ENCODE results near the gene GBP6.
"Not testable (repeated sequence)": the region's sequence is repeated elsewhere in the genome, so short reads cannot be mapped to it uniquely, and the experiment has no call there.

GBP6 gene

DNA sequence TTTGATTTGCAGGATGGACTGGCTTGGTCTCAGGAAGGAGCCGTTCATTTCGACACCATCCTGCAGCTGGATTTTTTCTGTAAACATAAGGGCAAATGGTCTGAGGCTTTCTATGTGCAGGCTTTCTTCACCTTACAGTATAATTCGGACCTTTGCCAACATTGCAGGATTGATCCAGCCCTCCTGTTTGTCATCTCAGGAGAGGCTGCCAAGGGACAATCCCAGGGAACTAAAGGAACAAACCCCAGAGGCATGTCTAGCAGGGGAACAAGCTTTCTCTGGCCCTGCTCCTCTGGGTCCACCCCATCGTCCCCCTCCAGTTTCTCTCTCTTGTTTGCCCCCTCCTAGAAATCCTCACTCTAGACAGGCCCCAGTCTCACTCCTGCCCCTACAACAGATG lies 24.8 kb upstream of the GBP6 start:
- TF ChIP-seq, protein P1, sequence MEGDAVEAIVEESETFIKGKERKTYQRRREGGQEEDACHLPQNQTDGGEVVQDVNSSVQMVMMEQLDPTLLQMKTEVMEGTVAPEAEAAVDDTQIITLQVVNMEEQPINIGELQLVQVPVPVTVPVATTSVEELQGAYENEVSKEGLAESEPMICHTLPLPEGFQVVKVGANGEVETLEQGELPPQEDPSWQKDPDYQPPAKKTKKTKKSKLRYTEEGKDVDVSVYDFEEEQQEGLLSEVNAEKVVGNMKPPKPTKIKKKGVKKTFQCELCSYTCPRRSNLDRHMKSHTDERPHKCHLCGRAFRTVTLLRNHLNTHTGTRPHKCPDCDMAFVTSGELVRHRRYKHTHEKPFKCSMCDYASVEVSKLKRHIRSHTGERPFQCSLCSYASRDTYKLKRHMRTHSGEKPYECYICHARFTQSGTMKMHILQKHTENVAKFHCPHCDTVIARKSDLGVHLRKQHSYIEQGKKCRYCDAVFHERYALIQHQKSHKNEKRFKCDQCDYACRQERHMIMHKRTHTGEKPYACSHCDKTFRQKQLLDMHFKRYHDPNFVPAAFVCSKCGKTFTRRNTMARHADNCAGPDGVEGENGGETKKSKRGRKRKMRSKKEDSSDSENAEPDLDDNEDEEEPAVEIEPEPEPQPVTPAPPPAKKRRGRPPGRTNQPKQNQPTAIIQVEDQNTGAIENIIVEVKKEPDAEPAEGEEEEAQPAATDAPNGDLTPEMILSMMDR (IDR thresholded peaks at IDR 0.05; ENCODE audit: insufficient read depth, low read length, poor library complexity, severe bottlenecking) = no peak
- no peak for TF ChIP-seq EZH2phosphoT487 (conservative IDR thresholded peaks at IDR 0.05; ENCODE audit: low read length)

DNA sequence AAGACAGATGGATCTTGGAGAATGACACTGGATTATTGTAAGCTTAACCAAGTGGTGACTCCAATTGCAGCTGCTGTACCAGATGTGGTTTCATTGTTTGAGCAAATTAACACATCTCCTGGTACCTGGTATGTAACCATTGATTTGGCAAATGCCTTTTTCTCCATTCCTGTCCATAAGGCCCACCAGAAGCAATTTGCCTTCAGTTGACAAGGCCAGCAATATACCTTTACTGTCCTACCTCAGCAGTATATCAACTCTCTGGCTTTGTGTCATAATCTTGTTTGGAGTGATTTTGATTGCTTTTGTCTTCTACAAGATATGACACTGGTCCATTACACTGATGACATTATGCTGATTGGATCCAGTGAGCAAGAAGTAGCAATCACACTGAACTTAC lies 18.4 kb upstream of the GBP6 start:
- H3K4me3 ChIP-seq (ENCODE audit: insufficient read depth, low read length, poor library complexity, severe bottlenecking); H3K36me3 ChIP-seq (ENCODE audit: low read length); H2AFZ ChIP-seq (ENCODE audit: low read depth, low read length, severe bottlenecking); H3K27me3 ChIP-seq (ENCODE audit: low read length); H4K20me1 ChIP-seq (ENCODE audit: low read depth, low read length); H3F3A ChIP-seq (ENCODE audit: insufficient read depth); H3K27ac ChIP-seq (ENCODE audit: low read depth, low read length); H3K9me2 ChIP-seq (replicated peaks; ENCODE audit: insufficient read depth, low read length); H3K9me3 ChIP-seq (ENCODE audit: insufficient read depth, low read length); H3K9ac ChIP-seq (ENCODE audit: low read length); H3K79me2 ChIP-seq (ENCODE audit: insufficient read depth, low read length); H3K4me2 ChIP-seq (ENCODE audit: low read depth, low read length, poor library complexity, severe bottlenecking): not testable (repeated sequence)

More for the DNA sequence above, 24.8 kb upstream of the GBP6 start:
- Histone ChIP-seq H3K9me2 (replicated peaks; ENCODE audit: insufficient read depth, low read length) (no peaks in the 10 kb centered on the region), H3K9ac (ENCODE audit: low read length) (no peak overlapping the region), H3K9me3 (ENCODE audit: insufficient read depth, low read length) (no peaks in the 10 kb centered on the region), H4K20me1 (ENCODE audit: low read depth, low read length) (no peaks in the 10 kb centered on the region), H3K4me3 (ENCODE audit: insufficient read depth, low read length, poor library complexity, severe bottlenecking) (no peak overlapping the region), H3K27me3 (ENCODE audit: low read length) (no peaks in the 10 kb centered on the region), H3F3A (ENCODE audit: insufficient read depth) (no peaks in the 10 kb centered on the region), H3K36me3 (ENCODE audit: low read length) (no peaks in the 10 kb centered on the region), H3K27ac (ENCODE audit: low read depth, low read length) (no peak overlapping the region), H3K4me2 (ENCODE audit: low read depth, low read length, poor library complexity, severe bottlenecking) (no peak overlapping the region), H2AFZ (ENCODE audit: low read depth, low read length, severe bottlenecking) (no peak overlapping the region), H3K79me2 (ENCODE audit: insufficient read depth, low read length) (no peaks in the 10 kb centered on the region)

DNA sequence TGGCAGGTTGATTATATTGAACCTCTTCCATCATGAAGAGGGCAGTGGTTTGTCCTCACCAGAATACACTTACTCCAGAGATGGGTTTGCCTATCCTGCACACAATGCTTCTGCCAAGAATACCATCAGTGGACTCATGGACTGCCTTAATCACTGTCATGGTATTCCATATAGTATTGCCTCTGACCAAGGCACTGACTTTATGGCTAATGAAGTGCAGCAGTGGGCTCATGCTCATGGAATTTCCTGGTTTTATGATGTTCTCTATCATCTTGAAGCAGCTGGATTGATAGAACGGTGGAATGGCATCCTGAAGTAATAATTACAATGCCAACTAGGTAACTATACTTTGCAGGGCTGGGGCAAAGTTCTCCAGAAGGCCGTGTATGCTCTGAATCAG lies 16.6 kb upstream of the GBP6 start:
- Histone ChIP-seq H4K20me1 (ENCODE audit: low read depth, low read length) (no peaks in the 10 kb centered on the region), H3K27me3 (ENCODE audit: low read length) (no peaks in the 10 kb centered on the region), H3K27ac (ENCODE audit: low read depth, low read length) (no peak overlapping the region), H3K9ac (ENCODE audit: low read length) (no peak overlapping the region), H2AFZ (ENCODE audit: low read depth, low read length, severe bottlenecking) (no peak overlapping the region), H3F3A (ENCODE audit: insufficient read depth) (no peaks in the 10 kb centered on the region), H3K36me3 (ENCODE audit: low read length) (no peaks in the 10 kb centered on the region), H3K4me3 (ENCODE audit: insufficient read depth, low read length, poor library complexity, severe bottlenecking) (no peak overlapping the region), H3K4me2 (ENCODE audit: low read depth, low read length, poor library complexity, severe bottlenecking) (no peak overlapping the region), H3K9me2 (replicated peaks; ENCODE audit: insufficient read depth, low read length) (no peaks in the 10 kb centered on the region), H3K9me3 (ENCODE audit: insufficient read depth, low read length) (no peaks in the 10 kb centered on the region), H3K79me2 (ENCODE audit: insufficient read depth, low read length) (no peaks in the 10 kb centered on the region)
- TF ChIP-seq EZH2phosphoT487 (conservative IDR thresholded peaks at IDR 0.05; ENCODE audit: low read length) = no peak
- TF ChIP-seq, protein P1 (IDR thresholded peaks at IDR 0.05; ENCODE audit: insufficient read depth, low read length, poor library complexity, severe bottlenecking) = no peak

DNA sequence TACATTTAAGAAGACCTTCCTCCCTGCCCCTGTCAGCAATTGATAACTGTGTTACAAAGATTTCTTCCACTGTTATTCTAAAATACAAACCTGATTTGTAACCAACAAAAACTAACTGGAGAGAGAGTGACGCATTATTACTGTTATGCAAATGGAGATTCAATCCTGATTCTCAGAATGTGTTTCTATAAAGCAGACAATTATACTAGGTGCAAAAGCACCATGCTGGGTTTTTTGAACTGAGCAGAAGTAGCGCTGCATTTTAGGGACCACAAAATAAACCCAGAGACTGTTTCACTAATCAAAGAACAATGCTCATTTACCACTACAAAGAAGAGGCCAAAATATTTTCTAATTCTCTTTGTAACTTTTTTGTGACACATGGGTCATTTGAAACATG lies 13.6 kb upstream of the GBP6 start:
- H3K36me3 ChIP-seq (ENCODE audit: low read length) = no peaks in the 10 kb centered on the region
- no peaks in the 10 kb centered on the region for H3F3A ChIP-seq (ENCODE audit: insufficient read depth)
- H3K4me3 ChIP-seq (ENCODE audit: insufficient read depth, low read length, poor library complexity, severe bottlenecking) = no peak overlapping the region
- no peak for TF ChIP-seq EZH2phosphoT487 (conservative IDR thresholded peaks at IDR 0.05; ENCODE audit: low read length)
- TF ChIP-seq, protein P1 (IDR thresholded peaks at IDR 0.05; ENCODE audit: insufficient read depth, low read length, poor library complexity, severe bottlenecking) = no peak
- no peak overlapping the region for H3K9ac ChIP-seq (ENCODE audit: low read length)
- H3K4me2 ChIP-seq (ENCODE audit: low read depth, low read length, poor library complexity, severe bottlenecking) = no peak overlapping the region
- no peaks in the 10 kb centered on the region for H3K9me2 ChIP-seq (replicated peaks; ENCODE audit: insufficient read depth, low read length)
- H4K20me1 ChIP-seq (ENCODE audit: low read depth, low read length) = no peaks in the 10 kb centered on the region
- no peaks in the 10 kb centered on the region for H3K9me3 ChIP-seq (ENCODE audit: insufficient read depth, low read length)
- no peak overlapping the region for H3K27ac ChIP-seq (ENCODE audit: low read depth, low read length)
- no peaks in the 10 kb centered on the region for H3K79me2 ChIP-seq (ENCODE audit: insufficient read depth, low read length)
- no peak overlapping the region for H2AFZ ChIP-seq (ENCODE audit: low read depth, low read length, severe bottlenecking)
- H3K27me3 ChIP-seq (ENCODE audit: low read length) = no peaks in the 10 kb centered on the region

Data from SU-DHL-6 (cell line).